Aorta (tissue), 5 donors: Measurements from ENCODE around the gene CNTLN. TPM values are rescaled to one million over a fixed set of nuclear protein-coding genes. Genes with fewer than 3 reads are reported as not detected.

Source experiments
- ATAC-seq: fragments of 200-7000 bp; cut with Tn5 transposase; one replicate; pipeline ENCODE4 v1.9.1; 2022; ENCODE audit warnings: moderate library complexity; ENCODE audit not compliant: low FRiP score
- DNase-seq, 2 donors: peaks; one replicate each; pipeline ENCODE4 v3.0.0-alpha.2; 2020
- H3K27ac ChIP-seq, 2 donors: one replicate each; pipeline ENCODE4 v1.5.1; 2013; ENCODE audit warnings: low read length in 2 of 2, mild to moderate bottlenecking in 2 of 2, moderate library complexity in 2 of 2, control low read depth in 1 of 2, inconsistent platforms in 1 of 2, low read depth in 1 of 2
- H3K27me3 ChIP-seq, 2 donors: one replicate each; pipeline ENCODE4 v1.6.1; 2013; ENCODE audit warnings: control low read depth in 1 of 2, low read length in 1 of 2, mild to moderate bottlenecking in 1 of 2, moderate library complexity in 1 of 2; ENCODE audit not compliant: insufficient read depth in 2 of 2, control insufficient read depth in 1 of 2
- H3K36me3 ChIP-seq, 2 donors: one replicate each; pipeline ENCODE4 v1.6.1; 2013; ENCODE audit warnings: control low read depth in 1 of 2, low read length in 1 of 2, mild to moderate bottlenecking in 1 of 2; ENCODE audit not compliant: insufficient read depth in 2 of 2, control insufficient read depth in 1 of 2
- H3K4me1 ChIP-seq, 2 donors: one replicate each; pipeline ENCODE4 v1.6.1; 2013; ENCODE audit warnings: low read length in 2 of 2, control low read depth in 1 of 2, mild to moderate bottlenecking in 1 of 2, moderate library complexity in 1 of 2; ENCODE audit not compliant: insufficient read depth in 2 of 2, control insufficient read depth in 1 of 2
- H3K4me3 ChIP-seq, 2 donors: one replicate each; pipeline ENCODE4 v1.5.1; 2013; ENCODE audit warnings: low read length in 2 of 2, control low read depth in 1 of 2, mild to moderate bottlenecking in 1 of 2
- H3K9me3 ChIP-seq: one replicate; pipeline ENCODE4 v1.6.1; 2013; ENCODE audit warnings: mild to moderate bottlenecking, low read length; ENCODE audit not compliant: control insufficient read depth
- WGBS, 2 donors: extraction: QIAGEN DNeasy Blood & Tissue Kit; methylation state at CpG; one replicate each; pipeline ENCODE4 v1.1.7; 2013; 5-methylcytosine and 5-hydroxymethylcytosine counted together
- intact Hi-C, 2 donors: fragments of 100-400 bp; cut with DNase I; formaldehyde crosslinking; loops; one replicate each; pipeline versions ENCODE4 v1.14.2 to v1.15.0; 2022
- long read RNA-seq, 2 donors: library from polyadenylated mRNA; unstranded; transcript quantifications; one replicate each; pipeline ENCODE4 v2.0.0, GENCODE V29; 2020 to 2021
- polyA plus RNA-seq, 2 donors: library from polyadenylated mRNA; stranded (reverse); fragments of 200-250 nt; gene quantifications; one replicate each; pipeline ENCODE4 v1.2.3, GENCODE V29; 2013
- total RNA-seq, 2 donors: library from RNA; stranded (reverse); fragmentation: NEBNext Ultra II Directional; extraction: Animal tissue kit (Norgen Biotek cat#: 25700); gene quantifications; one replicate each; pipeline ENCODE4 v1.2.1, GENCODE V29; 2021
- donor health status: healthy with polysubstance abuse.
- donor health status: Bipolar disorder and iron deficiency.
- donor health status: DM: no; HTN: no; CAD: no.
- donor health status: DM: no; HTN: no; CAD: no.
- donor health status: DM: yes; HTN: yes; CAD: no.

CNTLN gene, protein sequence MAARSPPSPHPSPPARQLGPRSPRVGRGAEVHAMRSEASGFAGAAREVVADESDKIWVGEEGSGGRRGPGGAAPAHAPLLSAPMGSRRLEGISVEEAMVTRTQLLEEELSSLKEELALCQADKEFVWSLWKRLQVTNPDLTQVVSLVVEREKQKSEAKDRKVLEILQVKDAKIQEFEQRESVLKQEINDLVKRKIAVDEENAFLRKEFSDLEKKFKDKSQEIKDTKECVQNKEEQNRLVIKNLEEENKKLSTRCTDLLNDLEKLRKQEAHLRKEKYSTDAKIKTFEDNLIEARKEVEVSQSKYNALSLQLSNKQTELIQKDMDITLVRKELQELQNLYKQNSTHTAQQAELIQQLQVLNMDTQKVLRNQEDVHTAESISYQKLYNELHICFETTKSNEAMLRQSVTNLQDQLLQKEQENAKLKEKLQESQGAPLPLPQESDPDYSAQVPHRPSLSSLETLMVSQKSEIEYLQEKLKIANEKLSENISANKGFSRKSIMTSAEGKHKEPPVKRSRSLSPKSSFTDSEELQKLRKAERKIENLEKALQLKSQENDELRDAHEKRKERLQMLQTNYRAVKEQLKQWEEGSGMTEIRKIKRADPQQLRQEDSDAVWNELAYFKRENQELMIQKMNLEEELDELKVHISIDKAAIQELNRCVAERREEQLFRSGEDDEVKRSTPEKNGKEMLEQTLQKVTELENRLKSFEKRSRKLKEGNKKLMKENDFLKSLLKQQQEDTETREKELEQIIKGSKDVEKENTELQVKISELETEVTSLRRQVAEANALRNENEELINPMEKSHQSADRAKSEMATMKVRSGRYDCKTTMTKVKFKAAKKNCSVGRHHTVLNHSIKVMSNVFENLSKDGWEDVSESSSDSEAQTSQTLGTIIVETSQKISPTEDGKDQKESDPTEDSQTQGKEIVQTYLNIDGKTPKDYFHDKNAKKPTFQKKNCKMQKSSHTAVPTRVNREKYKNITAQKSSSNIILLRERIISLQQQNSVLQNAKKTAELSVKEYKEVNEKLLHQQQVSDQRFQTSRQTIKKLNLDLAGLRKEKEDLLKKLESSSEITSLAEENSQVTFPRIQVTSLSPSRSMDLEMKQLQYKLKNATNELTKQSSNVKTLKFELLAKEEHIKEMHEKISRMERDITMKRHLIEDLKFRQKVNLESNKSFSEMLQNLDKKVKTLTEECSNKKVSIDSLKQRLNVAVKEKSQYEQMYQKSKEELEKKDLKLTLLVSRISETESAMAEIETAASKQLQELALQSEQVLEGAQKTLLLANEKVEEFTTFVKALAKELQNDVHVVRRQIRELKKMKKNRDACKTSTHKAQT (N-terminal part only)
- total RNA-seq (10 to 100 TPM; 12.2 to 17.0 TPM), polyA plus RNA-seq (1 to 10 TPM; 2.6 to 4.9 TPM)
- long read RNA-seq, donor 1, partial matches to known transcripts = 11 of 24 reads
- long read RNA-seq, donor 1, other reads (novel, unspliced or antisense) = 9 of 24 reads
- long read RNA-seq, donor 2, partial matches to known transcripts = 8 of 19 reads
- long read RNA-seq, donor 2, other reads (novel, unspliced or antisense) = 10 of 19 reads

DNA sequence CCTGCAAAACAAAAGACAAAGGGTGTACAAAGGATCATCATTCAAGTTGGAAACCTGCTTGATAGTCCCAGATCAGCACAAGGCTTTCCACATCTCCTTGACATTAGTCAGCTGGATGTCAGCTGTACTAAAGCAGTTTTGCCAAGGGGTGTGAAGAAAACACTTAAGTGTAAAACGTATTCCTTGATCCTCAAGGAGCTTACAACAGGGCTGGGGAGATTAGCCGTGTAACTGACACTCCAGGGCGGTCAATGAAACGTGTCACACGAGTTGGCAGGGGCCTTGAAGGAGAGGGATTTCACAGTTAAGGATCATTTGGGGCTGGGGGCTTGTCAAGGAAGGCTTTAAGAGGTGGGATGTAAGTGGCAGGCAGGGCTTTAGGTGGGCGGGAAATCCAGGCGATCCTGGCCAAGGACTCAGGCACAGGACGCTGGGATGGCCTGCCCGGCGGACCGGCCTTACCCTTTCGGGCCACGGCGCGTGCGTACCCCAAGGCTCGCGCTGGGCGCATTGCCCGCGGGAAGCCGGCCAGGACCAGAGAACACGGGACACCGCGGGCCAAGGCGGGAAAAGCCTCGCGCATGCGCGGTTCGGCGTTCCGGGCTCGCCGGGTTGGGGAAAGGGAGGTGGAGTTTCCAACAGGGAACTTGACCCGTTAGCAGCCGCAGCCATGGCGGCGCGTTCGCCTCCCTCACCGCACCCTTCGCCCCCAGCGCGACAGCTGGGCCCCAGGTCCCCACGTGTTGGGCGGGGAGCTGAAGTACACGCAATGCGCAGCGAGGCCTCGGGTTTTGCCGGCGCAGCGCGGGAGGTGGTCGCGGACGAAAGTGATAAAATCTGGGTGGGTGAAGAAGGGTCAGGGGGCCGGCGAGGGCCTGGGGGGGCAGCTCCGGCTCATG is at the start of gene CNTLN:
Gene CNTLN, plus strand, starts transcription at position 645 of the 899 bp plus-strand sequence. Its CDS starts 26 bp downstream, at position 671.
- 1% methylated on average over 59 to 61 of the region's 61 CpGs for WGBS, 2 donors
- no peaks in the 10 kb centered on the region for H3K9me3 ChIP-seq
- H3K4me3 ChIP-seq = peak within 1 kb of the TSS; percentile 65 to 78
- DNase-seq (peak; percentile 96 to 99), ATAC-seq (peak; percentile 97)
- H3K4me1 ChIP-seq = no peaks in the 10 kb centered on the region
- H3K27me3 ChIP-seq = no peaks in the 10 kb centered on the region
- intact Hi-C loops = no loop called here
- H3K27ac ChIP-seq = peak within 1 kb of the TSS in 1 of 2 donors; percentile 22
- H3K36me3 ChIP-seq = no peaks in the 10 kb centered on the region

DNA sequence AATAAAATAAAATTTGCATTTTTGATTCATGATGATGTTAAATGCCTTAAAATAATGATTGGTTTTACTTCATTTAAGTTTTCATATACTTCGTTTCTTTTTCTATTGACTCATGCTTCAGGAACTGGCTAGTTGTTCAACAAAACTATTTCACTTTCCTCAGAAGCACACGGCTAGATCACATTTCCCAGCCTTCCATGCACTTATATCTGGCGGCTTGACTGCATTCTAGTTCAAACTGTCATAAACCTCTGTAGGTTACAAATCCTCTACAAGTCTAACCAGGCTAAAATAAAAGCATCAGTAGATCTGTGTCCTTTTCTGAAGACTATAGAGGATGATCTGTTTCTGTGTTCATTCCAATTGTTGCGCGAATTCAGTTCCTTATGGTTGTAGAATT is 46.3 kb upstream of the CNTLN start:
- ATAC-seq = no peak
- no peaks in the 10 kb centered on the region for H3K4me1 ChIP-seq
- 81 to 88% methylated on average over 5 of the region's 5 CpGs for WGBS, 2 donors
- no peaks in the 10 kb centered on the region for H3K36me3 ChIP-seq
- H3K27ac ChIP-seq = no peak overlapping the region
- no peaks in the 10 kb centered on the region for H3K27me3 ChIP-seq
- intact Hi-C loops = no loop called here
- no peak for DNase-seq
- no peaks in the 10 kb centered on the region for H3K9me3 ChIP-seq
- H3K4me3 ChIP-seq = no peak overlapping the region

DNA sequence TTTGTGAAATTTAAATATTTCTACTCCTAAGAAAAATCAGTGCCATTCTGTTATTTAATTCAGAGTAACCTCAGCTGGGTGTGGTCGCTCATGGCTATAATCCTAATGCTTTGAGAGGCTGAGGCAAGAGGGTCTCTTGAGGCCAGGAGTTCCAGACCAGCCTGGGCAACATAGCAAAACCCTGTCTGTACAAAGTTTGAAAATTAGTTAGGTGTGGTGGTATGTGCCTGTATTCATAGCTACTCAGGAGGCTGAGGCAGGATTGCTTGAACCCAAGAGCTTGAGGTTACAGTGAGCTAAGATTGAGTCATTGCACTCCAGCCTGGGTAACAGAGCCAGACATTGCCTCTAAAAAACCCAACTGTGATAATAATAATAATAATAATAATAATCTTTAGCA is 44.8 kb upstream of the CNTLN start:
- WGBS, 2 donors = 94 to 100% methylated on average over 1 of the region's 1 CpG

DNA sequence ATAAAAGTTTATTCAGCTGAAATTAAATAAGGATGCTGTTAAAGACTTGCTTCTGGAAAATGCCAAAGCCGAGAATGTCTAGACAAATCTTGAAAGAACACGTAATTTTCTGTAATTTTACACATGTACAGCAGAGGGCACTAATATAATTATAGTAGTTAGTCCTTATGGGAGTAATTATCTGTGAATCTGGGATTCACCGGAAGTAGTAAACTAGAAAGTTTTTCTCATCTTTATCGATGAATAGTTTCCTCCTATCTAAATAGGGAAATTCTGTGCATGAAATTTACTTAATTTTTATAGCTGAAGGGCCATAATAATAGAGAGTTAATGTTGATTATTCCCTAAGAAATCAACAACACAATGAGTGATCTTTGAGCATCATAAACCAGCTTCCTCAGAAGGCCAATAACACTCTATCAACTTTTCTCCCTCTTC is 18.4 kb upstream of the CNTLN start:
- Histone ChIP-seq H3K9me3 (peaks cover 3% of the 10 kb centered on the region), H3K4me3 (no peak overlapping the region), H3K27ac (no peak overlapping the region), H3K4me1 (peaks cover 2 to 3% of the 10 kb centered on the region in 2 donors), H3K36me3 (no peaks in the 10 kb centered on the region), H3K27me3 (no peaks in the 10 kb centered on the region)
- DNase-seq (no peak), ATAC-seq (no peak)
- intact Hi-C loops = loop anchor here (5.0 kb wide), 1 partner anchor 346 kb away; no protein-coding TSS in a partner anchor
- WGBS, 2 donors = 22 to 35% methylated on average over 4 of the region's 4 CpGs

More for the DNA sequence above, 44.8 kb upstream of the CNTLN start:
- ATAC-seq (no peak), DNase-seq (no peak)
- H3K4me3 ChIP-seq = no peak overlapping the region
- H3K9me3 ChIP-seq = no peaks in the 10 kb centered on the region
- H3K4me1 ChIP-seq = no peaks in the 10 kb centered on the region
- H3K27me3 ChIP-seq = no peaks in the 10 kb centered on the region
- intact Hi-C loops = no loop called here
- H3K27ac ChIP-seq = no peak overlapping the region
- H3K36me3 ChIP-seq = no peaks in the 10 kb centered on the region

DNA sequence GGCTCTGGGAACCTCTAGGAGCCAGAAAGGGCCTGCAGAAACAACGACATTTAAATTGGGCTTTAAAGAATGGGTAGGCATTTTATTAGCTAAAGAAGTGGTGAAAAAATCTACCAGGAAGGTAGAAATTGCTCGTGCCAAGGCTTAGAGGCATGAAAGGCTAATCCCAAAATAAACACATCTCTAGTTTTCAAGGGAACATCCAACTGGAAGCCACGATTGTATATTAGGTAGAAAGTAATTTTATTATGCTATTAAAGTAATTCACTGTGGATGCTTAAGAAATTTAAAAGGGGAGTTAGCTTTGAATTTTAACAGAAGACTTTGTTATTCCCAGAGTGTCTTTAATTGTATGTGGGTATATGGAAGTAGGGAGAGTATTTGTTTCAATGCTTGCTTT is 17.5 kb upstream of the CNTLN start:
- Histone ChIP-seq H3K4me3 (no peak overlapping the region), H3K9me3 (no peaks in the 10 kb centered on the region), H3K36me3 (no peaks in the 10 kb centered on the region), H3K27me3 (no peaks in the 10 kb centered on the region), H3K27ac (peak overlapping the region in 1 of 2 donors; percentile 67), H3K4me1 (peaks cover 2 to 3% of the 10 kb centered on the region in 2 donors)
- intact Hi-C loops = loop anchor here (5.0 kb wide), 1 partner anchor 345 kb away; no protein-coding TSS in a partner anchor
- DNase-seq (no peak), ATAC-seq (no peak)
- WGBS, 2 donors = 13 to 16% methylated on average over 3 of the region's 3 CpGs

DNA sequence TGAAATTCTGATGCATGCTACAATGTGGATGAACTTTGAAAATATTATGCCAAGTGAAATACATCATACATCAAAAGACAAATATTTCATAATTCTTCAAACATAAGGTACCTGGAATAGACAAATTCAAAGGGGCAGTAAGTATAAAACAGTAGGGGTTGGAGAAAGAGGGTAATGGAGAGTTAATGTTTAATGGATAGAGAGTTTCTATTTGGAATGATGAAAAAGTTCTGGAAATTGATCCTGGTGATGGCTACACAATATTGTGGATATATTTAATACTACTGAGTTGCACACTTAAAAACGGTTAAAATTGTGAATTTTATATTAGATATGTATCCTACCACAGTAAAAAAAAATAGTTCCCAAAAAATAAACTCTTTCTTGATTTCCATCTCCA is 14.6 kb upstream of the CNTLN start:
- Histone ChIP-seq H3K9me3 (no peaks in the 10 kb centered on the region), H3K4me3 (no peak overlapping the region), H3K27ac (no peak overlapping the region), H3K4me1 (peaks cover 2 to 3% of the 10 kb centered on the region in 2 donors), H3K27me3 (no peaks in the 10 kb centered on the region), H3K36me3 (no peaks in the 10 kb centered on the region)
- intact Hi-C loops = no loop called here
- 78 to 83% methylated on average over 1 of the region's 1 CpG for WGBS, 2 donors
- DNase-seq = no peak
- ATAC-seq = no peak

DNA sequence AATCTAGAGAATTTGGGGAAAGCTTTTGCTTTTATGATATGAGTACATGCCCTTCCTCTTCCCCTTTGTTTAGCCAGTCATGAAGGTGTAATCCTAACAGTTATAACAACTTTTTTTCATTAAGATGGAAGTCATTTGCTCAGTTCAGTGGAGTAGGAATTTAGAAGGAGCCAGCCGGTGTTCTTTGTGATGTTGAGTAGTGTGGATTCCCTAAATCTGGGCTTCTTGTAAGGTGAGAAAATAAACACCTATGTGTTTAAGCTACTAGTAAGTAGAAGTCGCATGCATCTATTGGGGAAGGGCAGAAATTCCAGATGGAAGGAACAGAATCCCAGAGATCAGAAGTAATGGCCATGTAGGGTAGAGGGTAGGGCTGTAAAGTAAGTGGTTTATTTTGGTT is 13.6 kb upstream of the CNTLN start:
- DNase-seq (no peak), ATAC-seq (no peak)
- H3K4me3 ChIP-seq = no peak overlapping the region
- H3K27ac ChIP-seq = no peak overlapping the region
- no peaks in the 10 kb centered on the region for H3K36me3 ChIP-seq
- intact Hi-C loops = no loop called here
- H3K4me1 ChIP-seq = peaks cover 2 to 3% of the 10 kb centered on the region in 2 donors
- H3K27me3 ChIP-seq = no peaks in the 10 kb centered on the region
- H3K9me3 ChIP-seq = no peaks in the 10 kb centered on the region
- 64 to 81% methylated on average over 2 of the region's 2 CpGs for WGBS, 2 donors
